Skeletal muscle cell (primary cell): ENCODE results near the gene YJEFN3.

Experiments
- DNase-seq: peaks from one replicate; pipeline ENCODE4 v3.0.0-alpha.2; 2010; ENCODE audit warnings: low read depth
- H3K4me3 ChIP-seq: 2 replicates; pipeline ENCODE4 v1.5.1; 2011; ENCODE audit warnings: low read depth, mild to moderate bottlenecking, control low read depth, low read length, moderate library complexity

Gene YJEFN3

DNA sequence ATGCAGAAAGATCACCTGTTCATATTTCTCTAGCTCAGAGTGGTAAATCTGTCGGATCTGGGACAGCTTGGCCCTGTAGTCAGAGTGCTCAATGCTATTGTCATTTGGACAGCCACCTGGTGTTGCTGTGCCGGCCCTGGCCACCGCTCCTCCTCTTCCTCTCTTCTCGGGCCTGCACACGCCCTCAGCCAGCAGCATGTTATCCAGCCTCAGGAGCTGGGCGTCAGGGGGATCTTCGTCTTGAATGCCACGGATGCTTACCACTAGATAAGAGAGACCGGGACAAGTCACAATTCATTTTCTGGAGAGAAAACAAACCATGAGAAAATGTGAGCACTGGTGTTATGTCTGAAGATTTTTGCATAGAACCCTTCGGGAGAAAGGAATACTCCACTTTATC is 41.9 kb downstream of the YJEFN3 start:
- no peak for DNase-seq
- no peak overlapping the region for H3K4me3 ChIP-seq

DNA sequence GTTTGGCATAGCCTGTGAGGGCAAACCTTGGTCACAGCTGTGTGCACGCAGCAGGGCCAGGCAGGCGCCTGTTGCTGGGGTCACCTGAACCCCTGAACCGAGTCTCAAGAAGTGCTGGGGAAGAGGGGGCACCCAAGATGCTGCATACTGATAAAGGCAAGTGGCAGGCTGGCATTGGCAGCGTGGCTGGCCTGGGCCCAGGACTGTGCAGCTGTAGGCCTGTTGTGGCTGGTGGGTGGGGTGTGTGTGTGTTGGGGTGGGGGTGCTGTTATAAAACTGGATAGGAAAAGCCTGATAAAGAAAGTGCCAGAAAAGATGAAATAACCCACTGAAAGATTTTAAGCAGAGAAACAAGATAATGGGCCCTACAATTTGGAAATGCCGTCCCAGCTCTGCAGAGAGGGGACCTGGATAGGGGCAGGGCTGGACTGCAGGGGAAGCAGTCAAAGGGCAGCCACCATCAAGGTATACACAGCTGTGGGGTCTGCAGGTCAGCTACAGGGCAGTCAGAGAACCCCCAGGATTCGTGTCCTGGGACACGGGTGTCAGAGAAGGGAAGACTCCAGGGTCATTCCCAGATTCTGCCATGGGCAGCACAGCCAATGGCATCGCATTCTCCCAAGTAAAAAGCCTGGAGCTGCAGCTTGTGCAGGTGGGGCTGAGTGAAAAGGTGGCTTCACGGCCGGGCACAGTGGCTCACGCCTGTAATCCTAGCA is 42.5 kb downstream of the YJEFN3 start:
- DNase-seq = no peak

GRCh38 chr19:19575411-19575810 is 46.7 kb downstream of the YJEFN3 start:
- no peak for DNase-seq
- no peak overlapping the region for H3K4me3 ChIP-seq

More for the DNA sequence above, 42.5 kb downstream of the YJEFN3 start:
- no peak overlapping the region for H3K4me3 ChIP-seq

DNA sequence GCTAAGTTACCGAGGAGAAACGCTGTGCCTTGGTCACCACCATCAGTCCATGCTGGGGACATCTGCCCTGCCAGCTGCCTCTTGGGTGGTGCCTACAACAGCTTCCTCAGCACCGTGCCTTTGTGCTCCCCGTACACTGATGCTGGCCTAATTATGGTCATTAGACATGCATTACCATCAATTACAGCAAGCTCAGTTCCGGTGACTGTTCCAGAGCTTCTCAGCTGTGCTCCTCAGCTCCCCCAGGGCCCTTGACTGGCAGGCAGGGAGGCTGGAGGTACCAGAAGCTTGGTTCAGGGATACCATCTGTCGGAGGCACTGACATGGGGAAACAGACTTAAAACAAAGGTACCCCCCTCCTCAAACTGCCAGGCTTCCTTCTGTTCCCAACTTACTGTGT is 49.5 kb downstream of the YJEFN3 start:
- DNase-seq = no peak

DNA sequence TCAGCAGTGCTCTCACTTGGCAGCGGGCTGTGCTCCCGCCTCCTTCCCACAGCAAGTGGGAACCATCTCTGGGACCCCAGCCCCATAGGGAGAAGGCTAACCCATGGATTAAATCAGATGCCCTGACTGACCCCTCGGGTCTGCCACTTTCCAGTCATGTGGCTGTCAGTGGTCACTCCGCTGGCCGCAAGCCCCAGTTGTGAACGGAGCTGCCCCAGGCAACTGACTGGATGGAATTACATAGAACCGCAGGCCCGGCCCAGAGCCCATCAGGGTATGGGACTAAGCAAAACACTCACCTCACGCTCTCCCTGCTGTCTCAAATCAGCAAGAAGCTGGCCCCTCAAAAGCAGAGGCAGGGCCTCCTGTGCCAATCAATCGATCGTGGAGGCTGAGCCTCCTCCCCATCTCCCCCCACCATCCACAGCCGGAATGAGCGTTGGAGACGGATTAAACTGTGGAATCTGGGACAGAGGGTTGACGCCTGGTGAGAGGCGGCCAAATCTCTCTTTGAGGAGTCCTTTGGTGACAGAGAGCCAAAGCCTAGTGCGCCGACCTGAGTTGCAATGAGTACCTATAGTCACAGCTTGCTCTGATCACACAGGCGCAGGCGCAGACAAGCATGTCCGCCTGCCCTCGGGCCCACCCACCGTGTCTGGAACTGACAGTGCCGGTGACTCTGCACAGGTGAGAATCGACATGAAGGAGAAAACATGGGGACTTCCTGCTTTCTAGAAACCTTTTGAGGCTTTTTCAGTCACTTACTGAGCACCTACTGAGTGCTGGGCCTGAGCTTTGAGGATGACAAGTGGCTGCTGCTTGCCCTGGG is 51.0 kb downstream of the YJEFN3 start:
- DNase-seq = no peak
- H3K4me3 ChIP-seq = no peak overlapping the region

More for the DNA sequence above, 49.5 kb downstream of the YJEFN3 start:
- H3K4me3 ChIP-seq = no peak overlapping the region

DNA sequence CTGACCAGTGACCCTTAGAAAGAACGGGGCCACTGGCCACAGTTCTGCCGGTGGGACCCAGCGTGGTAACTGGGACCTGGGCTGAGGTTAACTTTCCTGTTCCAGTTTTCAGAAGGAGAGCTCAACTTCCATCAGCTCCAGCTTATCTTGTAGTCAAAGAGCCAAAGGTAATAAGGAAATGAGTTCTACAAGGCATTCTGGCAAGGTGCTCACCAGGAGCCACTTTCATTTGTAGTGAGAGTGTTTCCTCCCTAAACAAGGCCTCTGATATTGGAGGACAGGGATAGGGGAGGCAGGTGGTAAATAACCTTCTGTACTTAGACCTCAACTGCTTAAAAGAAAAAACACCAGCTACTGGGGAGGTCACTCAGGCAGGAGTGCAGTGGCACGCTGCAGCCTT is 51.7 kb downstream of the YJEFN3 start:
- DNase-seq = no peak
- H3K4me3 ChIP-seq = no peak overlapping the region

GRCh38 chr19:19581391-19581790 is 52.7 kb downstream of the YJEFN3 start:
- DNase-seq = no peak
- H3K4me3 ChIP-seq = no peak overlapping the region

- no peak for DNase-seq
- H3K4me3 ChIP-seq = no peak overlapping the region
Observed at GRCh38 chr19:19582471-19582870, 53.8 kb downstream of the YJEFN3 start.

DNA sequence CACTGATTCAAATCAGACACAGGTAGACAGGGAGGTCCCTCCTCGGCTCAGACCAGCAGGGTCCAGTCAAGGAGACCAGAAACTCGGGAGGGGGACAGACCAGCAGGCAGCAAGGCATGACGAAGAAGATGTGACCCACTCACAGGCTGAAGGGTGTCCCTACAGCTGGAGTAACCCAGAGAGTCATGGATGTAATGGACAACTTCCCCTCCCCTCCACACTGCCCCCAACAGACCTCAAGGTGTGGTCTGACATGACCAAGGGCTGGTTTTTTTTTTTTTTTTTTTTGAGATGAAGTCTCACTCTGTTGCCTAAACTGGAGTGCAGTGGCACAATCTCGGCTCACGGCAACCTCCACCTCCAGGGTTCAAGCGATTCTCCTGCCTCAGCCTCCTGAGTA is 55.6 kb downstream of the YJEFN3 start:
- H3K4me3 ChIP-seq = no peak overlapping the region

More for the DNA sequence above, 55.6 kb downstream of the YJEFN3 start:
- no peak for DNase-seq
